ENCODE data around the gene GMEB2. TPM values are rescaled to one million over a fixed set of nuclear protein-coding genes. Genes with fewer than 3 reads are reported as not detected.

Gene GMEB2
- total RNA-seq, 1 experiment from 2014 or later: 14.3 TPM

DNA sequence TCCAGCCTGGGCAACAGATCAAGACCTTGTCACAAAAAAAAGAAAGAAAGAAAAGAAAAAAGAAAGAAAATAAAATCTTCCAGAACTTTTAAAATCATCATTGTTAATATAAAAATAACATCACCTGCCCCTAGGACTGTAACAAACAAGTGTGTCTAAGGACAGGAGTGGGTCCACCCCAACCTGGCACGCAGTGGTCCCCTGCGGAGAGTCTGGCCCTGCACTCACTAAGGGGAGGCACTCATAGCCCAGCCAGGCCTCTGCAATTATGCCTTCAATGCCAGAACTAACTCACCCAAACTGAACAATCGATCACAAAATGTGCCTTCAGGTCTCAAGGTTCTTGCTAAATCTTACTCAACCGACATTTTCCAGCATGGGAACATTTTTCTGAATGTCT lies 4.8 kb downstream of the GMEB2 start:
- Histone ChIP-seq H3K56ac (ENCODE audit: insufficient read length, low read depth, low read length) (no peak overlapping the region), H3K9ac (ENCODE audit: extremely low read depth, insufficient read length, low read length) (no peak overlapping the region), H3K23ac (ENCODE audit: insufficient read length, low read depth, low read length) (no peak overlapping the region), H2BK5ac (ENCODE audit: insufficient read length, low read length) (no peak overlapping the region), H3K23me2 (ENCODE audit: insufficient read length, low read depth, low read length, poor library complexity, severe bottlenecking) (peaks cover 6% of the 10 kb centered on the region), H3K4me2 (ENCODE audit: insufficient read depth, insufficient read length, low read length) (no peak overlapping the region), H2AFZ (ENCODE audit: low read length) (no peak overlapping the region), H3K9me3 (ENCODE audit: control insufficient read depth, low read depth, low read length) (no peaks in the 10 kb centered on the region), H2BK20ac (ENCODE audit: low read depth, low read length, poor library complexity, severe bottlenecking) (no peak overlapping the region), H2BK12ac (ENCODE audit: insufficient read length, low read depth, low read length) (no peak overlapping the region), H3K27me3 (ENCODE audit: insufficient read depth, low read length) (no peaks in the 10 kb centered on the region), H3T11ph (ENCODE audit: low read length) (no peak overlapping the region), H4K91ac (ENCODE audit: insufficient read length, low read depth, low read length) (no peak overlapping the region), H3K79me1 (ENCODE audit: insufficient read depth, low read depth, low read length, poor library complexity, severe bottlenecking) (peaks cover 4% of the 10 kb centered on the region), H2AK5ac (ENCODE audit: insufficient read length, low read length) (no peak overlapping the region), H2BK120ac (ENCODE audit: low read depth, low read length, poor library complexity, severe bottlenecking) (no peak overlapping the region), H3K18ac (ENCODE audit: insufficient read length, low read depth, low read length) (no peak overlapping the region), H2BK15ac (ENCODE audit: low read depth, low read length) (no peak overlapping the region), H3K14ac (ENCODE audit: insufficient read depth, low read length) (no peak overlapping the region), H4K5ac (ENCODE audit: insufficient read length, low read depth, low read length) (no peak overlapping the region), H3K79me2 (ENCODE audit: insufficient read depth, low read length) (peaks cover 3% of the 10 kb centered on the region; the same call in 1 of the 2 replicates), H4K20me1 (ENCODE audit: control insufficient read depth, insufficient read depth, insufficient read length) (no peaks in the 10 kb centered on the region), H4K8ac (replicated peaks; ENCODE audit: insufficient read length, low read depth, low read length) (no peak overlapping the region), H3K27ac (ENCODE audit: insufficient read length, low read depth, low read length) (no peak overlapping the region), H3K4me1 (ENCODE audit: insufficient read depth, low read length) (no peaks in the 10 kb centered on the region; the same call in 1 of the 2 replicates), H3K4ac (ENCODE audit: low read depth, low read length) (no peak overlapping the region)
- no peak overlapping the region for H3K4me3 Mint-ChIP-seq
- no peak for DNase-seq
- peak overlapping the region in 2 of 3 experiments; percentile 74 to 89; a peak in 3 of 7 replicates for H3K27ac Mint-ChIP-seq
- WGBS (ENCODE audit: extremely low coverage, insufficient read length, low lambda C conversion rate): no CpG with 5 or more reads among the region's 4 CpGs
- H3K9me3 Mint-ChIP-seq: no peaks in the 10 kb centered on the region
- H3K36me3 Mint-ChIP-seq (ENCODE audit: insufficient read depth in 1 of 3, low read depth in 3 of 3): peaks cover 17 to 27% (median 23%) of the 10 kb centered on the region in 3 experiments
- H3K4me1 Mint-ChIP-seq: peaks cover 19 to 21% of the 10 kb centered on the region in 2 experiments
- TF ChIP-seq, protein P1, sequence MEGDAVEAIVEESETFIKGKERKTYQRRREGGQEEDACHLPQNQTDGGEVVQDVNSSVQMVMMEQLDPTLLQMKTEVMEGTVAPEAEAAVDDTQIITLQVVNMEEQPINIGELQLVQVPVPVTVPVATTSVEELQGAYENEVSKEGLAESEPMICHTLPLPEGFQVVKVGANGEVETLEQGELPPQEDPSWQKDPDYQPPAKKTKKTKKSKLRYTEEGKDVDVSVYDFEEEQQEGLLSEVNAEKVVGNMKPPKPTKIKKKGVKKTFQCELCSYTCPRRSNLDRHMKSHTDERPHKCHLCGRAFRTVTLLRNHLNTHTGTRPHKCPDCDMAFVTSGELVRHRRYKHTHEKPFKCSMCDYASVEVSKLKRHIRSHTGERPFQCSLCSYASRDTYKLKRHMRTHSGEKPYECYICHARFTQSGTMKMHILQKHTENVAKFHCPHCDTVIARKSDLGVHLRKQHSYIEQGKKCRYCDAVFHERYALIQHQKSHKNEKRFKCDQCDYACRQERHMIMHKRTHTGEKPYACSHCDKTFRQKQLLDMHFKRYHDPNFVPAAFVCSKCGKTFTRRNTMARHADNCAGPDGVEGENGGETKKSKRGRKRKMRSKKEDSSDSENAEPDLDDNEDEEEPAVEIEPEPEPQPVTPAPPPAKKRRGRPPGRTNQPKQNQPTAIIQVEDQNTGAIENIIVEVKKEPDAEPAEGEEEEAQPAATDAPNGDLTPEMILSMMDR (conservative IDR thresholded peaks at IDR 0.05): no peak
- H3K27me3 Mint-ChIP-seq (ENCODE audit: low read depth): no peaks in the 10 kb centered on the region; the same call in 1 of the 2 replicates
